HepG2 (cell line): Measurements from ENCODE around the gene CD109. TPM values are rescaled to one million over a fixed set of nuclear protein-coding genes. Genes with fewer than 3 reads are reported as not detected.
A peak's percentile ranks its signal among the peaks of the same experiment; 100 is the strongest.

Source experiments
- ARID2 ChIP-seq: sonication (generic); formaldehyde crosslinking; IDR thresholded peaks from 2 replicates; pipeline ENCODE4 v1.8.1; 2022; ENCODE audit warnings: mild to moderate bottlenecking, missing genetic modification reagents, borderline replicate concordance
- BCL3 ChIP-seq: sonication (generic); formaldehyde crosslinking; IDR thresholded peaks from 2 replicates; pipeline ENCODE4 v1.5.1; 2020; ENCODE audit warnings: mild to moderate bottlenecking, missing genetic modification reagents, moderate library complexity
- ELF4 ChIP-seq: sonication (generic); formaldehyde crosslinking; IDR thresholded peaks from 2 replicates; pipeline ENCODE4 v1.5.0; 2020; ENCODE audit warnings: missing genetic modification reagents, mild to moderate bottlenecking, moderate library complexity, borderline replicate concordance
- ETV6 ChIP-seq: sonication (generic); formaldehyde crosslinking; conservative IDR thresholded peaks from 2 replicates; pipeline ENCODE4 v1.4.0; 2020; ENCODE audit warnings: missing genetic modification reagents
- FOSL2 ChIP-seq: sonication (generic); formaldehyde crosslinking; IDR thresholded peaks from 2 replicates; pipeline ENCODE4 v1.4.0; 2020; ENCODE audit warnings: missing genetic modification reagents
- FOXA1 ChIP-seq, 2 experiments: fragments of 450-650 bp in 1 of 2; sonication (generic) in 1 of 2; formaldehyde crosslinking in 1 of 2; IDR thresholded peaks; 2 replicates each; pipeline versions ENCODE4 v1.4.0 to v1.6.1; 2016 to 2020; ENCODE audit warnings: missing genetic modification reagents in 1 of 2
- FOXP1 ChIP-seq, 2 experiments: fragments of 450-650 bp in 1 of 2; IDR thresholded peaks; 2 replicates each; pipeline ENCODE4 v1.6.1; 2017 to 2018; ENCODE audit warnings: antibody characterized with exemption in 1 of 2
- IKZF1 ChIP-seq: fragments of 450-650 bp; IDR thresholded peaks from 2 replicates; pipeline ENCODE4 v1.7.1; 2016
- IRF9 ChIP-seq: sonication (generic); formaldehyde crosslinking; IDR thresholded peaks from 2 replicates; pipeline ENCODE4 v1.8.0; 2022; ENCODE audit warnings: missing genetic modification reagents, mild to moderate bottlenecking, borderline replicate concordance
- MTA1 ChIP-seq: sonication (generic); formaldehyde crosslinking; IDR thresholded peaks from 2 replicates; pipeline ENCODE4 v1.4.0; 2020; ENCODE audit warnings: missing genetic modification reagents, mild to moderate bottlenecking, borderline replicate concordance
- REL ChIP-seq: sonication (generic); formaldehyde crosslinking; conservative IDR thresholded peaks from 2 replicates; pipeline ENCODE4 v1.8.0; 2022; ENCODE audit warnings: mild to moderate bottlenecking, missing genetic modification reagents, moderate library complexity
- SNAPC2 ChIP-seq: sonication (generic); formaldehyde crosslinking; IDR thresholded peaks from 2 replicates; pipeline ENCODE4 v1.8.1; 2022; ENCODE audit warnings: mild to moderate bottlenecking, missing genetic modification reagents
- SP140L ChIP-seq: sonication (generic); formaldehyde crosslinking; IDR thresholded peaks from 2 replicates; pipeline ENCODE4 v1.4.0; 2020; ENCODE audit warnings: missing genetic modification reagents, borderline replicate concordance
- SRSF1 ChIP-seq: fragments of 200-400 bp; formaldehyde crosslinking; optimal IDR thresholded peaks from 2 replicates; pipeline ENCODE3; 2017; ENCODE audit warnings: mild to moderate bottlenecking, low read depth, low read length, moderate library complexity
- TGIF2 ChIP-seq: IDR thresholded peaks from 2 replicates; pipeline ENCODE4 v1.6.1; 2016; ENCODE audit warnings: control low read depth, missing compliant biosample characterization
- ZNF180 ChIP-seq: sonication (generic); formaldehyde crosslinking; IDR thresholded peaks from 2 replicates; pipeline ENCODE4 v1.4.0; 2020; ENCODE audit warnings: low read depth, missing genetic modification reagents, borderline replicate concordance
- ZNF253 ChIP-seq: sonication (generic); formaldehyde crosslinking; IDR thresholded peaks from 2 replicates; pipeline ENCODE4 v1.8.0; 2022; ENCODE audit warnings: mild to moderate bottlenecking, missing genetic modification reagents, borderline replicate concordance
- ZNF354B ChIP-seq: sonication (generic); formaldehyde crosslinking; IDR thresholded peaks from 2 replicates; pipeline ENCODE4 v1.8.0; 2022; ENCODE audit warnings: mild to moderate bottlenecking, missing genetic modification reagents
- ZNF781 ChIP-seq: sonication (generic); formaldehyde crosslinking; IDR thresholded peaks from 2 replicates; pipeline ENCODE4 v1.5.1; 2020; ENCODE audit warnings: borderline replicate concordance, mild to moderate bottlenecking, missing genetic modification reagents; ENCODE audit errors: not compliant biosample characterization
- ZSCAN25 ChIP-seq: sonication (generic); formaldehyde crosslinking; IDR thresholded peaks from 2 replicates; pipeline ENCODE4 v1.8.0; 2022; ENCODE audit warnings: mild to moderate bottlenecking, missing genetic modification reagents
- polyA plus RNA-seq, 8 experiments: library from polyadenylated mRNA; depleted of rRNA in 3 of 8; stranded (reverse) in 7 of 8; unstranded in 1 of 8; fragments of >200 nt; fragmentation: Illumina TruSeq in 4 of 8; extraction: Trizol in 4 of 8; gene quantifications; 2 replicates each; pipeline versions ENCODE4 v1.2.1 to v1.2.3, GENCODE V29; 2011 to 2016; ENCODE audit warnings: low read depth in 4 of 8, missing spikeins in 1 of 8, mixed read lengths in 1 of 8; ENCODE audit not compliant: insufficient read depth in 1 of 8
- total RNA-seq, 5 experiments: library from RNA; depleted of rRNA; stranded (reverse); fragments of >200 nt; fragmentation: Illumina TruSeq; extraction: Trizol; gene quantifications; 2 replicates each; pipeline ENCODE4 v1.2.3, GENCODE V29; 2016; ENCODE audit warnings: low read depth in 1 of 5
- TF ChIP-seq, protein P1 (sequence below): IDR thresholded peaks from 2 replicates; pipeline ENCODE4 v1.6.1; 2016
- TF ChIP-seq, protein P2 (sequence below): sonication (generic); formaldehyde crosslinking; IDR thresholded peaks from 2 replicates; pipeline ENCODE4 v1.4.0; 2020; ENCODE audit warnings: missing genetic modification reagents
- TF ChIP-seq, protein P3 (sequence below): sonication (generic); formaldehyde crosslinking; IDR thresholded peaks from 2 replicates; pipeline ENCODE4 v1.9.0; 2022; ENCODE audit warnings: low read depth, missing genetic modification reagents

The CD109 gene
- total and polyA plus RNA-seq, 2 of the 13 experiments (the other 11 are each of a cell fraction or from before 2014, with no cell fraction given) = 0.93 to 2.1 TPM

DNA sequence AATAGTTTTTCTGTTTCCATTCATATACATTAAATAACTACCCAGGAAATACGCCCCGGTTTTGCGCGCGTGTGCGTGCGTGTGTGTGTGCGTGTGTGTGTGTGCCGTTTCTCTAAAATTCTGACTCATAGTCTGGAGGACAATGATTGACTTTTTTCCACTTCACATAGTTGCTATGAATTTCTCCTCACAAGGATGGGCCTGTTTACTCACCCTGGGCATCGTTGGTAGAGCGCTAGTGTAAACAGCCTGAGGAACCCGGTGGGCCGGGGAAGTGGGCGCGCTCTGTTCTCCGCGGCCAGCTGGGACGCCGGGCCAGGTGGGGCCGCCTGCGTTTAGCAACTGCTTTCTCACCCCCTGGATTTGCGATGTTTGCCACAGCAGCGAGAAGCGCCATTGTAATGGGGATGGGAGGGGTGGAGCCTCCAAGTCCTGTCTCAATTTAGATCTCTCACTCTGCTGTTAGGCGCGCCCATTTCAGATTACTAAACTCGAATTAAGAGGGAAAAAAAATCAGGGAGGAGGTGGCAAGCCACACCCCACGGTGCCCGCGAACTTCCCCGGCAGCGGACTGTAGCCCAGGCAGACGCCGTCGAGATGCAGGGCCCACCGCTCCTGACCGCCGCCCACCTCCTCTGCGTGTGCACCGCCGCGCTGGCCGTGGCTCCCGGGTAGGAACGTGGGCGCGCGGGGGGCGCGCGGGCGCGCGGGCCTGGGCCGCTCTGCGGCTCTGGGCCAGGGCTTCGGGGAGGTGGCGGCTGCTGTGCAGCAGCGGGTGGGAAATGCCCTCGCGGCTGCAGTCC, at the start of gene CD109 (continued):
- TF ChIP-seq ZNF180 (CRISPR knock-in tag) (no peak), BCL3 (CRISPR knock-in tag) (no peak), REL (CRISPR knock-in tag) (no peak), ETV6 (CRISPR knock-in tag) (no peak), ELF4 (no peak), MTA1 (CRISPR knock-in tag) (peak; percentile 22; the same call in 1 of the 2 replicates), SNAPC2 (CRISPR knock-in tag) (no peak), ARID2 (0 out of 2 replicates have a peak, but pooled peaks have one; percentile 64), TGIF2 (no peak), ZNF781 (no peak), SP140L (no peak), ZNF354B (no peak), IRF9 (CRISPR knock-in tag) (no peak), FOXA1 (IDR thresholded peaks at IDR 0.05) (no peak), FOXA1 (CRISPR knock-in tag; IDR thresholded peaks at IDR 0.05) (peak; percentile 81), ZSCAN25 (CRISPR knock-in tag) (no peak), FOXP1 (IDR thresholded peaks at IDR 0.05) (no peak), FOXP1 (CRISPR knock-in tag; IDR thresholded peaks at IDR 0.05) (peak; percentile 67), SRSF1 (peak; percentile 42), ZNF253 (CRISPR knock-in tag) (peak; percentile 61; the same call in 1 of the 2 replicates), FOSL2 (CRISPR knock-in tag) (peak; percentile 89), IKZF1 (no peak)
- TF ChIP-seq, protein P1, sequence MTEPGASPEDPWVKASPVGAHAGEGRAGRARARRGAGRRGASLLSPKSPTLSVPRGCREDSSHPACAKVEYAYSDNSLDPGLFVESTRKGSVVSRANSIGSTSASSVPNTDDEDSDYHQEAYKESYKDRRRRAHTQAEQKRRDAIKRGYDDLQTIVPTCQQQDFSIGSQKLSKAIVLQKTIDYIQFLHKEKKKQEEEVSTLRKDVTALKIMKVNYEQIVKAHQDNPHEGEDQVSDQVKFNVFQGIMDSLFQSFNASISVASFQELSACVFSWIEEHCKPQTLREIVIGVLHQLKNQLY (CRISPR knock-in tag) = no peak
- TF ChIP-seq, protein P2, sequence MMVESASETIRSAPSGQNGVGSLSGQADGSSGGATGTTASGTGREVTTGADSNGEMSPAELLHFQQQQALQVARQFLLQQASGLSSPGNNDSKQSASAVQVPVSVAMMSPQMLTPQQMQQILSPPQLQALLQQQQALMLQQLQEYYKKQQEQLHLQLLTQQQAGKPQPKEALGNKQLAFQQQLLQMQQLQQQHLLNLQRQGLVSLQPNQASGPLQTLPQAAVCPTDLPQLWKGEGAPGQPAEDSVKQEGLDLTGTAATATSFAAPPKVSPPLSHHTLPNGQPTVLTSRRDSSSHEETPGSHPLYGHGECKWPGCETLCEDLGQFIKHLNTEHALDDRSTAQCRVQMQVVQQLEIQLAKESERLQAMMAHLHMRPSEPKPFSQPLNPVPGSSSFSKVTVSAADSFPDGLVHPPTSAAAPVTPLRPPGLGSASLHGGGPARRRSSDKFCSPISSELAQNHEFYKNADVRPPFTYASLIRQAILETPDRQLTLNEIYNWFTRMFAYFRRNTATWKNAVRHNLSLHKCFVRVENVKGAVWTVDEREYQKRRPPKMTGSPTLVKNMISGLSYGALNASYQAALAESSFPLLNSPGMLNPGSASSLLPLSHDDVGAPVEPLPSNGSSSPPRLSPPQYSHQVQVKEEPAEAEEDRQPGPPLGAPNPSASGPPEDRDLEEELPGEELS = peak; percentile 47; the same call in 1 of the 2 replicates
- TF ChIP-seq, protein P3, sequence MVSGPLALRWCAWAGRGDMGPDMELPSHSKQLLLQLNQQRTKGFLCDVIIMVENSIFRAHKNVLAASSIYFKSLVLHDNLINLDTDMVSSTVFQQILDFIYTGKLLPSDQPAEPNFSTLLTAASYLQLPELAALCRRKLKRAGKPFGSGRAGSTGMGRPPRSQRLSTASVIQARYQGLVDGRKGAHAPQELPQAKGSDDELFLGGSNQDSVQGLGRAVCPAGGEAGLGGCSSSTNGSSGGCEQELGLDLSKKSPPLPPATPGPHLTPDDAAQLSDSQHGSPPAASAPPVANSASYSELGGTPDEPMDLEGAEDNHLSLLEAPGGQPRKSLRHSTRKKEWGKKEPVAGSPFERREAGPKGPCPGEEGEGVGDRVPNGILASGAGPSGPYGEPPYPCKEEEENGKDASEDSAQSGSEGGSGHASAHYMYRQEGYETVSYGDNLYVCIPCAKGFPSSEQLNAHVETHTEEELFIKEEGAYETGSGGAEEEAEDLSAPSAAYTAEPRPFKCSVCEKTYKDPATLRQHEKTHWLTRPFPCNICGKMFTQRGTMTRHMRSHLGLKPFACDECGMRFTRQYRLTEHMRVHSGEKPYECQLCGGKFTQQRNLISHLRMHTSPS (CRISPR knock-in tag) = 0 out of 2 replicates have a peak, but pooled peaks have one; percentile 33
